ENCODE results near the gene TNFRSF21.

DNA sequence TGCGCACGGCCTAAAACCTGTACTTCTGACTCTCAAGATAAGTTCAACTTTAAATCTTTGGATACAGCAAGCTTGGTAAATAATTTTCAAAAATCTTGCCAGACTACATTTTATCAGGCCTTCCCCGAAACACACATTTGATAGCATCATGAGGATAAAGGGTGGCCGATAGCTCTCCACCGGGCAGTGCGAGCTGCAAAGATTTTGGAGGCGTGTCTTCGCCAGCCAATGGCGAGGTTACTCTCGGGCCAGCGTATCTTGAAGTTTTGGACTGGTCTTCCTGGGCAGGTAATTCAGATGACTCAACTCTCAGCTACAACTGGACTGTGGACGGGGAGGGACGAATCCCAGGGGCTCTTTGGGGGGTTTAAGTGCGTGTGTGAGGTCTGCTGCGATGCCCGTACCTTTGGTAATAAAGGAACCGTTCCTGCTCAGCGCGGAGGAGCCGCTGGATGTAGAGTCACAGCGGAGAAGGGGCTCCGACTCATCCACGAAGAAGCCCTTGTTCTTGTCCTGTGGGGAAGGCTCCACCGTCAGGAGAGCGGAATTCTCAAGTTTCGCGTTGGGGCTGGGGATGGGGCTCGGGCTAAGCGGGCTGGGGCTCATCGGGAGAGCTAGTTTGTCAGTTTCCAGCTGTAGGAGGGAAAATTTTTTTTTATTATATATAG is 75.3 kb downstream of the TNFRSF21 start:
- TF ChIP-seq, protein P1, sequence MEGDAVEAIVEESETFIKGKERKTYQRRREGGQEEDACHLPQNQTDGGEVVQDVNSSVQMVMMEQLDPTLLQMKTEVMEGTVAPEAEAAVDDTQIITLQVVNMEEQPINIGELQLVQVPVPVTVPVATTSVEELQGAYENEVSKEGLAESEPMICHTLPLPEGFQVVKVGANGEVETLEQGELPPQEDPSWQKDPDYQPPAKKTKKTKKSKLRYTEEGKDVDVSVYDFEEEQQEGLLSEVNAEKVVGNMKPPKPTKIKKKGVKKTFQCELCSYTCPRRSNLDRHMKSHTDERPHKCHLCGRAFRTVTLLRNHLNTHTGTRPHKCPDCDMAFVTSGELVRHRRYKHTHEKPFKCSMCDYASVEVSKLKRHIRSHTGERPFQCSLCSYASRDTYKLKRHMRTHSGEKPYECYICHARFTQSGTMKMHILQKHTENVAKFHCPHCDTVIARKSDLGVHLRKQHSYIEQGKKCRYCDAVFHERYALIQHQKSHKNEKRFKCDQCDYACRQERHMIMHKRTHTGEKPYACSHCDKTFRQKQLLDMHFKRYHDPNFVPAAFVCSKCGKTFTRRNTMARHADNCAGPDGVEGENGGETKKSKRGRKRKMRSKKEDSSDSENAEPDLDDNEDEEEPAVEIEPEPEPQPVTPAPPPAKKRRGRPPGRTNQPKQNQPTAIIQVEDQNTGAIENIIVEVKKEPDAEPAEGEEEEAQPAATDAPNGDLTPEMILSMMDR (conservative IDR thresholded peaks at IDR 0.05), result no peak
- no peak for TF ChIP-seq EZH2 (IDR thresholded peaks at IDR 0.05; ENCODE audit: low read depth)
